HEK293 (cell line): ENCODE results near the gene GHDC.

ENCODE experiments used
- GFI1B ChIP-seq: fragments of 450-650 bp; formaldehyde crosslinking; IDR thresholded peaks from 2 replicates; pipeline ENCODE4 v1.5.1; 2016; ENCODE audit warnings: missing biosample characterization, missing genetic modification characterization
- HIC1 ChIP-seq: fragments of 450-650 bp; formaldehyde crosslinking; IDR thresholded peaks from 2 replicates; pipeline ENCODE4 v1.5.1; 2016; ENCODE audit warnings: missing biosample characterization, missing genetic modification characterization
- HOXC10 ChIP-seq: sonication (generic); formaldehyde crosslinking; IDR thresholded peaks from 2 replicates; pipeline ENCODE4 v1.8.1; 2023; ENCODE audit warnings: mild to moderate bottlenecking, missing genetic modification reagents
- KLF1 ChIP-seq: fragments of 450-650 bp; formaldehyde crosslinking; IDR thresholded peaks from 2 replicates; pipeline ENCODE4 v1.5.1; 2016; ENCODE audit warnings: missing biosample characterization, missing genetic modification characterization
- KLF8 ChIP-seq: fragments of 450-650 bp; formaldehyde crosslinking; IDR thresholded peaks from 2 replicates; pipeline ENCODE4 v1.5.1; 2016; ENCODE audit warnings: missing biosample characterization, missing genetic modification characterization
- SETDB1 ChIP-seq: IDR thresholded peaks from one replicate; pipeline ENCODE4 v1.6.1; 2017; ENCODE audit warnings: mild to moderate bottlenecking, low read length, moderate library complexity, mixed read lengths; ENCODE audit not compliant: insufficient read length
- SP2 ChIP-seq: fragments of 450-650 bp; formaldehyde crosslinking; IDR thresholded peaks from 2 replicates; pipeline ENCODE4 v1.5.1; 2016; ENCODE audit warnings: missing biosample characterization, missing genetic modification characterization
- TCF7L2 ChIP-seq: IDR thresholded peaks from 2 replicates; pipeline ENCODE4 v1.6.1; 2011; ENCODE audit warnings: low read depth, mild to moderate bottlenecking, inconsistent platforms, low read length, moderate library complexity, borderline replicate concordance
- WT1 ChIP-seq: fragments of 450-650 bp; formaldehyde crosslinking; IDR thresholded peaks from 2 replicates; pipeline ENCODE4 v1.5.1; 2016; ENCODE audit warnings: missing biosample characterization, missing genetic modification characterization
- YY2 ChIP-seq: fragments of 450-650 bp; formaldehyde crosslinking; IDR thresholded peaks from 2 replicates; pipeline ENCODE4 v1.5.1; 2016; ENCODE audit warnings: missing biosample characterization, missing genetic modification characterization
- ZFP37 ChIP-seq: fragments of 450-650 bp; formaldehyde crosslinking; IDR thresholded peaks from 2 replicates; pipeline ENCODE4 v1.5.1; 2016; ENCODE audit warnings: missing biosample characterization, missing genetic modification characterization
- ZNF2 ChIP-seq: fragments of 450-650 bp; formaldehyde crosslinking; IDR thresholded peaks from 2 replicates; pipeline ENCODE4 v1.5.1; 2016; ENCODE audit warnings: missing biosample characterization, missing genetic modification characterization
- ZNF341 ChIP-seq: fragments of 450-650 bp; formaldehyde crosslinking; IDR thresholded peaks from 2 replicates; pipeline ENCODE4; 2016; ENCODE audit warnings: low read depth, missing biosample characterization, missing genetic modification characterization
- ZNF354C ChIP-seq: fragments of 450-650 bp; formaldehyde crosslinking; IDR thresholded peaks from 2 replicates; pipeline ENCODE4 v1.5.1; 2016; ENCODE audit warnings: missing biosample characterization, missing genetic modification characterization, low read depth, borderline replicate concordance
- ZNF48 ChIP-seq: fragments of 450-650 bp; formaldehyde crosslinking; IDR thresholded peaks from 2 replicates; pipeline ENCODE4 v1.5.1; 2016; ENCODE audit warnings: missing biosample characterization, missing genetic modification characterization
- ZNF501 ChIP-seq: fragments of 450-650 bp; formaldehyde crosslinking; IDR thresholded peaks from 2 replicates; pipeline ENCODE4 v1.5.1; 2016; ENCODE audit warnings: missing biosample characterization, missing genetic modification characterization
- ZNF529 ChIP-seq: fragments of 450-650 bp; formaldehyde crosslinking; IDR thresholded peaks from 2 replicates; pipeline ENCODE4 v1.5.1; 2017; ENCODE audit warnings: missing genetic modification characterization, missing biosample characterization; ENCODE audit not compliant: insufficient replicate concordance
- ZNF530 ChIP-seq: fragments of 450-650 bp; formaldehyde crosslinking; IDR thresholded peaks from 2 replicates; pipeline ENCODE4 v1.5.1; 2016; ENCODE audit warnings: low read depth, missing biosample characterization, missing genetic modification characterization
- ZNF596 ChIP-seq: fragments of 450-650 bp; IDR thresholded peaks from 2 replicates; pipeline ENCODE4 v1.5.0; 2018; ENCODE audit warnings: missing biosample characterization, mild to moderate bottlenecking, missing genetic modification characterization, moderate library complexity
- ZNF624 ChIP-seq: fragments of 450-650 bp; formaldehyde crosslinking; IDR thresholded peaks from 2 replicates; pipeline ENCODE4 v1.5.1; 2017; ENCODE audit warnings: missing biosample characterization, missing genetic modification characterization
- ZNF677 ChIP-seq: fragments of 450-650 bp; IDR thresholded peaks from 2 replicates; pipeline ENCODE4 v1.5.0; 2018; ENCODE audit warnings: missing biosample characterization, mild to moderate bottlenecking, missing genetic modification characterization, moderate library complexity
- ZNF785 ChIP-seq: fragments of 450-650 bp; formaldehyde crosslinking; IDR thresholded peaks from 2 replicates; pipeline ENCODE4 v1.5.1; 2016; ENCODE audit warnings: missing biosample characterization, missing genetic modification characterization
- TF ChIP-seq, protein P1 (sequence below): fragments of 450-650 bp; IDR thresholded peaks from 2 replicates; pipeline ENCODE4 v1.5.1; 2018; ENCODE audit warnings: missing biosample characterization, mild to moderate bottlenecking, missing genetic modification characterization
- TF ChIP-seq, protein P2 (sequence below): fragments of 450-650 bp; formaldehyde crosslinking; IDR thresholded peaks from 2 replicates; pipeline ENCODE4 v1.5.0; 2017; ENCODE audit warnings: missing biosample characterization, missing genetic modification characterization, borderline replicate concordance
- TF ChIP-seq, protein P3 (sequence below): fragments of 450-650 bp; formaldehyde crosslinking; IDR thresholded peaks from 2 replicates; pipeline ENCODE4 v1.5.1; 2017; ENCODE audit warnings: missing biosample characterization, missing genetic modification characterization
- TF ChIP-seq, protein P4 (sequence below): fragments of 450-650 bp; formaldehyde crosslinking; IDR thresholded peaks from 2 replicates; pipeline ENCODE4 v1.5.1; 2017; ENCODE audit warnings: missing biosample characterization, mild to moderate bottlenecking, missing genetic modification characterization, moderate library complexity
- TF ChIP-seq, protein P5 (sequence below): fragments of 450-650 bp; formaldehyde crosslinking; IDR thresholded peaks from 2 replicates; pipeline ENCODE4 v1.5.1; 2016; ENCODE audit warnings: missing biosample characterization, missing genetic modification characterization
- TF ChIP-seq, protein P6 (sequence below): fragments of 450-650 bp; formaldehyde crosslinking; IDR thresholded peaks from 2 replicates; pipeline ENCODE4; 2016; ENCODE audit warnings: missing biosample characterization, missing genetic modification characterization

GHDC gene

GRCh38 chr17:42182927-42183734 is 11.2 kb downstream of the GHDC start (continued):
- TF ChIP-seq, protein P1, sequence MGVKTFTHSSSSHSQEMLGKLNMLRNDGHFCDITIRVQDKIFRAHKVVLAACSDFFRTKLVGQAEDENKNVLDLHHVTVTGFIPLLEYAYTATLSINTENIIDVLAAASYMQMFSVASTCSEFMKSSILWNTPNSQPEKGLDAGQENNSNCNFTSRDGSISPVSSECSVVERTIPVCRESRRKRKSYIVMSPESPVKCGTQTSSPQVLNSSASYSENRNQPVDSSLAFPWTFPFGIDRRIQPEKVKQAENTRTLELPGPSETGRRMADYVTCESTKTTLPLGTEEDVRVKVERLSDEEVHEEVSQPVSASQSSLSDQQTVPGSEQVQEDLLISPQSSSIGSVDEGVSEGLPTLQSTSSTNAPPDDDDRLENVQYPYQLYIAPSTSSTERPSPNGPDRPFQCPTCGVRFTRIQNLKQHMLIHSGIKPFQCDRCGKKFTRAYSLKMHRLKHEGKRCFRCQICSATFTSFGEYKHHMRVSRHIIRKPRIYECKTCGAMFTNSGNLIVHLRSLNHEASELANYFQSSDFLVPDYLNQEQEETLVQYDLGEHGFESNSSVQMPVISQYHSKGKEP (tag by site-specific recombination): no peak
- TF ChIP-seq, protein P2, sequence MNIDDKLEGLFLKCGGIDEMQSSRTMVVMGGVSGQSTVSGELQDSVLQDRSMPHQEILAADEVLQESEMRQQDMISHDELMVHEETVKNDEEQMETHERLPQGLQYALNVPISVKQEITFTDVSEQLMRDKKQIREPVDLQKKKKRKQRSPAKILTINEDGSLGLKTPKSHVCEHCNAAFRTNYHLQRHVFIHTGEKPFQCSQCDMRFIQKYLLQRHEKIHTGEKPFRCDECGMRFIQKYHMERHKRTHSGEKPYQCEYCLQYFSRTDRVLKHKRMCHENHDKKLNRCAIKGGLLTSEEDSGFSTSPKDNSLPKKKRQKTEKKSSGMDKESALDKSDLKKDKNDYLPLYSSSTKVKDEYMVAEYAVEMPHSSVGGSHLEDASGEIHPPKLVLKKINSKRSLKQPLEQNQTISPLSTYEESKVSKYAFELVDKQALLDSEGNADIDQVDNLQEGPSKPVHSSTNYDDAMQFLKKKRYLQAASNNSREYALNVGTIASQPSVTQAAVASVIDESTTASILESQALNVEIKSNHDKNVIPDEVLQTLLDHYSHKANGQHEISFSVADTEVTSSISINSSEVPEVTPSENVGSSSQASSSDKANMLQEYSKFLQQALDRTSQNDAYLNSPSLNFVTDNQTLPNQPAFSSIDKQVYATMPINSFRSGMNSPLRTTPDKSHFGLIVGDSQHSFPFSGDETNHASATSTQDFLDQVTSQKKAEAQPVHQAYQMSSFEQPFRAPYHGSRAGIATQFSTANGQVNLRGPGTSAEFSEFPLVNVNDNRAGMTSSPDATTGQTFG (tag by site-specific recombination): no peak
- no peak for TF ChIP-seq ZNF596 (tag by site-specific recombination)
- TF ChIP-seq, protein P3, sequence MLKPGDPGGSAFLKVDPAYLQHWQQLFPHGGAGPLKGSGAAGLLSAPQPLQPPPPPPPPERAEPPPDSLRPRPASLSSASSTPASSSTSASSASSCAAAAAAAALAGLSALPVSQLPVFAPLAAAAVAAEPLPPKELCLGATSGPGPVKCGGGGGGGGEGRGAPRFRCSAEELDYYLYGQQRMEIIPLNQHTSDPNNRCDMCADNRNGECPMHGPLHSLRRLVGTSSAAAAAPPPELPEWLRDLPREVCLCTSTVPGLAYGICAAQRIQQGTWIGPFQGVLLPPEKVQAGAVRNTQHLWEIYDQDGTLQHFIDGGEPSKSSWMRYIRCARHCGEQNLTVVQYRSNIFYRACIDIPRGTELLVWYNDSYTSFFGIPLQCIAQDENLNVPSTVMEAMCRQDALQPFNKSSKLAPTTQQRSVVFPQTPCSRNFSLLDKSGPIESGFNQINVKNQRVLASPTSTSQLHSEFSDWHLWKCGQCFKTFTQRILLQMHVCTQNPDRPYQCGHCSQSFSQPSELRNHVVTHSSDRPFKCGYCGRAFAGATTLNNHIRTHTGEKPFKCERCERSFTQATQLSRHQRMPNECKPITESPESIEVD (tag by site-specific recombination): no peak
- peak; percentile 79 for TF ChIP-seq ZNF2 (tag by site-specific recombination)
- no peak for TF ChIP-seq ZNF530 (tag by site-specific recombination)
- no peak for TF ChIP-seq GFI1B (tag by site-specific recombination)
- TF ChIP-seq ZNF785: no peak
- TF ChIP-seq, protein P4, sequence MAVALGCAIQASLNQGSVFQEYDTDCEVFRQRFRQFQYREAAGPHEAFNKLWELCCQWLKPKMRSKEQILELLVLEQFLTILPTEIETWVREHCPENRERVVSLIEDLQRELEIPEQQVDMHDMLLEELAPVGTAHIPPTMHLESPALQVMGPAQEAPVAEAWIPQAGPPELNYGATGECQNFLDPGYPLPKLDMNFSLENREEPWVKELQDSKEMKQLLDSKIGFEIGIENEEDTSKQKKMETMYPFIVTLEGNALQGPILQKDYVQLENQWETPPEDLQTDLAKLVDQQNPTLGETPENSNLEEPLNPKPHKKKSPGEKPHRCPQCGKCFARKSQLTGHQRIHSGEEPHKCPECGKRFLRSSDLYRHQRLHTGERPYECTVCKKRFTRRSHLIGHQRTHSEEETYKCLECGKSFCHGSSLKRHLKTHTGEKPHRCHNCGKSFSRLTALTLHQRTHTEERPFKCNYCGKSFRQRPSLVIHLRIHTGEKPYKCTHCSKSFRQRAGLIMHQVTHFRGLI (tag by site-specific recombination): no peak; the same call in 1 of the 2 replicates
- TF ChIP-seq HOXC10 (CRISPR knock-in tag): no peak
- TF ChIP-seq ZNF354C (tag by site-specific recombination): no peak
- no peak; the same call in 1 of the 2 replicates for TF ChIP-seq HIC1
- TF ChIP-seq, protein P5, sequence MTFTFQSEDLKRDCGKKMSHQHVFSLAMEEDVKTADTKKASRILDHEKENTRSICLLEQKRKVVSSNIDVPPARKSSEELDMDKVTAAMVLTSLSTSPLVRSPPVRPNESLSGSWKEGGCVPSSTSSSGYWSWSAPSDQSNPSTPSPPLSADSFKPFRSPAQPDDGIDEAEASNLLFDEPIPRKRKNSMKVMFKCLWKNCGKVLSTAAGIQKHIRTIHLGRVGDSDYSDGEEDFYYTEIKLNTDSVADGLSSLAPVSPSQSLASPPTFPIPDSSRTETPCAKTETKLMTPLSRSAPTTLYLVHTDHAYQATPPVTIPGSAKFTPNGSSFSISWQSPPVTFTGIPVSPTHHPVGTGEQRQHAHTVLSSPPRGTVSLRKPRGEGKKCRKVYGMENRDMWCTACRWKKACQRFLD (tag by site-specific recombination): no peak
- TF ChIP-seq ZNF341 (tag by site-specific recombination): no peak
- TF ChIP-seq YY2 (tag by site-specific recombination): no peak
- no peak for TF ChIP-seq ZNF624 (tag by site-specific recombination)
- TF ChIP-seq KLF1 (tag by site-specific recombination): peak; percentile 70
- no peak for TF ChIP-seq ZNF677
- TF ChIP-seq, protein P6, sequence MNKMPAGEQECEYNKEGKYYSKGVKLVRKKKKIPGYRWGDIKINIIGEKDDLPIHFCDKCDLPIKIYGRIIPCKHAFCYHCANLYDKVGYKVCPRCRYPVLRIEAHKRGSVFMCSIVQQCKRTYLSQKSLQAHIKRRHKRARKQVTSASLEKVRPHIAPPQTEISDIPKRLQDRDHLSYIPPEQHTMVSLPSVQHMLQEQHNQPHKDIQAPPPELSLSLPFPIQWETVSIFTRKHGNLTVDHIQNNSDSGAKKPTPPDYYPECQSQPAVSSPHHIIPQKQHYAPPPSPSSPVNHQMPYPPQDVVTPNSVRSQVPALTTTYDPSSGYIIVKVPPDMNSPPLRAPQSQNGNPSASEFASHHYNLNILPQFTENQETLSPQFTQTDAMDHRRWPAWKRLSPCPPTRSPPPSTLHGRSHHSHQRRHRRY (tag by site-specific recombination): no peak
- no peak for TF ChIP-seq ZFP37 (tag by site-specific recombination)
- no peak for TF ChIP-seq SP2 (tag by site-specific recombination)
- no peak for TF ChIP-seq WT1
- TF ChIP-seq ZNF48 (tag by site-specific recombination): no peak
- TF ChIP-seq SETDB1: no peak
- no peak for TF ChIP-seq ZNF501 (tag by site-specific recombination)
- TF ChIP-seq ZNF529 (tag by site-specific recombination): no peak
- peak; percentile 88 for TF ChIP-seq KLF8
- no peak for TF ChIP-seq TCF7L2
